ENCODE measurements around the gene SLC11A2.
"Not testable (repeated sequence)": the region's sequence is repeated elsewhere in the genome, so short reads cannot be mapped to it uniquely, and the experiment has no call there.

Gene SLC11A2

DNA sequence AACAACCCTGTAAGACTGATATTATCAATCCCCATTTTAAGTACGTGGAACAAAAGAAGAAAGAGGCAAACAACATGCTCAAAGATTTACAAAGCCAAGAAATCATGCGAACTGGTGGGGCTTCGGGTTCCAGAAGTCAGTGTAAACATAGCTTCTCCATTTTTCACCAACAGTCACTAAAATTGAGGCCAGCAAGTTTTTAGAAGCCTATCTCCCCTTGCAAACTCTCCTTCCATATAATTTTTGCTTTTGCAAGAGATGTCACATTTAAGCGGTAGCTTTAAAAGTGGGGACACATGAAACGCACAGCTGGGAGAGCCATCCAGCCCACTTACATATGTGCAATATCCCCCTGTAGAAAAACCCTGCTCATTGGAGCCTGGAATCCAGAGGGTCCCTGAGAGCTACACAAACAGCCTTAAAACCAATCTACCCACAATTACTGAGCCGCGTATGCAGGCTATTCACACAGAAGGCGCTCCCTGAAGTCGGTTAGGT is 797 bp downstream of the SLC11A2 start:
- DNase-seq: no peak

GRCh38 chr12:51023625-51024382 is 2.4 kb downstream of the SLC11A2 start:
- DNase-seq: no peak

- DNase-seq: no peak
Measured at GRCh38 chr12:51021694-51022093, 4.5 kb downstream of the SLC11A2 start.

DNA sequence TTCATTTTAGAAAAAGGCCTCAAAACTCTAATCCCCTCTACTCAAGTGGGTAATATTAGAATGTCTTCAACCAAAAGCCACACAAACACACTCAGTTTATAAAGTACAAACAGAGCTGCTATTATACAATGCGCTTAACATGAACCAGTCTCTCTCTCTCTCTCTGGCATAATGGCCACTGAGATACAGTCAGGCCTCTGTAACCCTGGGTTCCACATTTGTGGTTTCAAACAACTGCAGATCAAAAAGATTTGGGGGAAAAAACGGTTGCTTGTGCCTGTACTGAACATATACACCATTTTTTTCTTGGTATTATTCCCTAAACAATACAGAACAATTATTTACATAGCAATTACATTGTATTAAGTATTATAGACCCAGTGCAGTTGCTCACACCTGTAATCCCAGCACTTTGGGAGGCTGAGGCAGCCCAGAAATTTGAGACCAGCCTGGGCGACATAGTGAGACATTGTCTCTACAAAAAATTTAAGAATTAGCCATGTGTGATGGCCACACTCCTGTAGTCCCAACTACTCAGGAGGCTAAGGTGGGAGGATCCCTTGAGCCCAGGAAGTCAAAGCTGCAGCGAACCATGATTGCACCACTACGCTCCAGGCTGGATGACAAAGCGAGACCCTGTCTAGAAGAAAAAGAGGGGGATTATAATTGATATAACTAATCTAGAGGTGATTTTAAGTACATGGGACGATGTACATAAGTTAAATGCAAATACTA is 5.6 kb downstream of the SLC11A2 start:
- no peak for DNase-seq

DNA sequence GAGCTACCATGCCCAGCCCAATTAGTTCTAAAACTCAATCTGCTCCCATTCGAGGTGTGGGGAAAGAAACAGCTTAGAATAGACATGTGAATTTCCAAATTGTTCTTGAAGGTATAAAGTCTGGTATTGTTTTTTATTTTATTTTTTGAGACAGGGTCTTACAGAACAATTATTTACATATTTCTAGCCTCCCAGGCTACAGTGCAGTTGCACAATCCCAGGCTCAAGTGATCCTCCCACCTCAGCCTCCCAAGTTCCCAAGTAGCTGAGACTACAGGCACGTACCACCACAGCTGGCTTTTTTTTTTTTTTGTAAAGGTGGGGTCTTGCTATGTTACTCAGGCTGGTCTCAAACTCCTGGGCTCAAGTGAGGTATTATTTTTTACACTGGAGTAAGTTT is 6.3 kb downstream of the SLC11A2 start:
- DNase-seq: no peak

DNA sequence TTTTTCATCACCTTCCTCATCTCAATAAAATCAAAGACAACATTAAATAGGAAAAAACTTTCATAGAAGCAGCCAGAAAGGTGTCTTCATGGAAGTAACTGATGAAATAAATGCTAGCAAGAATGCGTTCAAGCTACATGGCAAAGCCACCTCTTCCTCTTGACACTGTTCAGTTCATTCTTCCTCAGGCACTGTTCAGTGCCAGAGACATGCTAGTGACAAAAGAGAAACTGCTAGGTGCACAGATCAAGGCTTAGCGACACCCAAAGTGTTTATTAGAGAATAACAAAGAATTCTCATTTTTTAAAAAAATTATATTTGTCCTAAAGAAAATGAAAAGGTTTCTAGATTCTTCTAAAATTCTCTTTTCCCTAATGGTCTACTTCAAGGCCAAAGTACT is 7.2 kb downstream of the SLC11A2 start:
- DNase-seq: no peak

DNA sequence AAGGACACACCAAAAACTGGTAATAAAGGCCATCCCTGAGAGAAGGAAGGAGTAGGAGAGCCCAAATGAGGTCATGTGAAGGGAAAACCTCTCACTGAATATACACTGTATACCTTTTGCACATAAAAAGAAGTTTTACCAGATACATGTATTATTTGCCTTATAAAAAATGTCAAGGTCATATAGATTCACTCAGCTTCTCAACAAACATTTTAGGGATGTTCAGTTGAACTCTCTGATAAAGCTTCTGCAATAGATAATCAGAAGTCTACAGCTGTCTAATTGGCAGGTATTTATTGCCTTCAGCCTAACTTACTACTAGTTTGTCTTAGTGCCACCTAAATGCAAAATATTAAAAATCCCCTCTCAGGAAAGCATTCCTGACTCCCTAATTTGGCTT is 8.7 kb downstream of the SLC11A2 start:
- no peak for DNase-seq

DNA sequence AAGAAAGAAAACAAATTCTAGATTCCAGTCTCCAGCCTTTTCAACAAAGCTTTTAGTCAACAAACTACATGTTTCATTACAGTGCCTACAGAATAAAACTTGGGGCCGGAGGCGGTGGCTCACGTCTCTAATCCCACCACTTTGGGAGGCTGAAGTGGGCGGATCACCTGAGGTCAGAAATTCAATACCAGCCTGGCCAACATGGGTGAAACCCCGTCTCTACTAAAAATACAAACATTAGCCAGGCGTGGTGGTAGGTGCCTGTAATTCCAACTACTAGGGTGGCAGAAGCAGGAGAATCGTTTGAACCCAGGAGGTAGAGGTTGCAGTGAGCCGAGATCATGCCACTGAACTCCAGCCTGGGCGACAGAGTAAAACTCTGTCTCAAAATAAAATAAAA is 11.7 kb downstream of the SLC11A2 start:
- not testable (repeated sequence) for DNase-seq

GRCh38 chr12:51013441-51013840 is 12.7 kb downstream of the SLC11A2 start:
- no peak for DNase-seq

DNA sequence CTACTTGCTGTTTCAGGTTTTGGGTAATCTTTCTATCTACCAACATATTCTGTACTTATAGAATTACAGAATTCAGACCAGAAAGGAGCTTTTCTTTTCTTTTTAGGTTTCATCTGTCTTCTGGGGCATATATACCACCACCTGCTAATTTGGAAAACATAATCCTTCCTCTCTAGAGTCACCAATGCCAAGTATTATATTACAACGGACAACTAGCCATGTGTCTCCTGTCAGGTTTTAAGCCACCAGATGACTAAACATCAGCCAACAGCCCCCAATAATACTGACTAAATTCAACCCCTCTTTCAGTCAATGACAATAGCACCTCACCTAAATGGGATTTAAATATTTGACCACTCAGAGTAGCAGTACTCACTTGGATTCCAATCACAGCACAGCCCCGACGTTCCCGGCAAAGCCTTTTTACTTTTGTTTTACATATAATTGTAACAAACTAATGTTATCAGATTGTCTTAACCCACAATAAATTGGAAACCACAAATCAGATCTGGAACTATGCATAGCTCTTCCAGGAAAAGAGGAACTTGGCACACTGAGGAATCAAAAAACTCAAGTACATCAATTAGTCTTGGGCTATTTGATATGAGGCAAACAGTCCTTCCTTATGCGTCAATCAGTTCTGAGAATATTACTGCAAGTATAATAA is 13.5 kb downstream of the SLC11A2 start:
- DNase-seq: no peak

DNA sequence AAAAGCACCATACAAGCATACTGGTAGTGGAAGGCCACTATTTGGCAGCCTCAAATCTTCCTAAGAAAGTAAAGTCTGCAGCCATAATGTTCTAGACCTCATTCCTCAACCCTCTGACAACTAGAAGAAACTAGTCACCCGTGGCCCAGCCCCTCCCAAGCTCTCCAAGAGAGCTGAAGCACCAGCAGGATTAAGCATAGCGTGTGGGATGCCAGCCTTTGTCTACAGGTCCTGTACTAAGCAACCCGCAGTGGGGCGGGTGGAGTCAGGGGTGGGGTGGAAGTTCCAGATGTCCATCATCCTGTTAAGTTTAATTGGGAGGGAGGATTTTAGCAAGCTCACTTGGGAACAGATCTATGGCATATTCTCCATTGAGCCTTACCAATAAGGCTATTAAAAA is 14.2 kb downstream of the SLC11A2 start:
- no peak for DNase-seq

DNA sequence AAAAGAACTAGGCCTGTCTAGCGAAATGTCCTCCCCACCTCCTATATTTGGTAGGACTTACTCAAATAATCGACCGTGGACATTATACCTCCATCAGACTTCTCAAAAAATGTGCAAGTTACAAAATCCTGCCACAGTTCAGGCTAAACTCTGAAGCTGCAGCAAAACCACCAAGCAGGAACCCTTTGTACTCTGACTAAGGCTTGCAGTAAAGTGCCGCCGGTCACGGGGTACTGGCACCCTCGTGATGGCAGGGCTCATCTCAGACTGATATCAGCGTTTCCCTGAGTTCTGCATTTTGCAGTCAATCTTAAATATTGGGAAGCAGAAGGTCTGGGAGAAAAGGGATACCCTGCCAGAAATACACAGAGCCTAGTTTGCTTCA is 17.1 kb downstream of the SLC11A2 start:
- DNase-seq: peak; percentile 56

GRCh38 chr12:51008329-51009055 is 17.7 kb downstream of the SLC11A2 start:
- DNase-seq: no peak

DNA sequence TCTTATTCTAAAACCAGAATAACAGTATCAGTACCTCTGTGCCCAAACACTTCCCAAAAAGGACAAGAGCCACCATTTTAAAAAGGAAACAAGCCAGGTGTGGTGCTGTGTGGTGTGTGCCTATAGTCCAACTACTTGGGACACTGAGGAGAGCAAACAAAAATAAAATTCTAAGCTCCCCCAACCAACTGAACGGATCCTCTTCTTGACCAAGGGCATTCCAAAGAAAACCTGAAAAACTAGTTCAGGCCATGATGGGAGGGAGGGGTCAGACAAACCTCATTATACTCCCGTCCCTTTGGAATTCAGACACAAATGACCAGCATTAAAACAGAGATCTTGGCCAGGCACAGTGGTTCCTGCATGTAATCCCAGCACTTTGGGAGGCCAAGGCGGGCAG is 20.5 kb downstream of the SLC11A2 start:
- DNase-seq: no peak

DNA sequence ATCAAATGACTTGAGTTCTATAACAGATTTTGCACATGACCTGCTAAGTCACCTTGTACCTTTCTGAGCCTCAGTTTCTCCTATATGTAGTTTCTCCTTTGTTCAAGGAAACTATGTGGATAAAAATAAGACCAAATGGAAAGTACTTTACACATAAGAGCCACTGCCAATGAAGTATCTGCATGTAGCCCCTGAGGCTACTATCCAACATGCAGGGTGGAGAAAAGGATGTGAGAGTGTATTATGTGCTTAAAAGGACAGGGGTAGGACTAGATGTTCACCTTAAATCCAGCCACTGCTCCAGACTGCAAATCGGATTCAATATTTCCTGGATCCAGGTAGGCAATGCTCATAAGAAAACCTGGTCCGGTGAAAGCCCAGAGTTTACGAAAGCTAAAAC is 21.2 kb downstream of the SLC11A2 start:
- DNase-seq: no peak

GRCh38 chr12:51004504-51004903 is 21.7 kb downstream of the SLC11A2 start:
- no peak for DNase-seq

DNA sequence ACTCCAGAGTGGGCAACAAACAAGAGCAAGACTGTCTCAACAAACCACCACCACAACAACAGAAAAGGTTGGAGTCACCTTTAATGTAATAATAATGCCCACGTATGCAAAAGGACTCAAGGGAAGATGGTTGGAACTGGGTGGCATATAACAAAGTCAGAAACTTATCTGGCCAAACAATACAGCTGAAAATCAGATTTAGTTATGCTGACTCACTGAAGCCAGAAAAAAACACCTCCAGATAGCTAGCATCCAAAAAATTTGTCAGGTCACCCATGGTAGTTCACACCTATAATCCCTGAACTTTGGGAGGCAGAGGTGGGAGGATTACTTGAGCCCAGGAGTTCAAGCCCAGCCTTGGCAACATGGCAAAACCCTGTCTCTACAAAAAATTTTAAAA is 24.4 kb downstream of the SLC11A2 start:
- DNase-seq: no peak

GRCh38 chr12:51000245-51000644 is 25.9 kb downstream of the SLC11A2 start:
- DNase-seq: no peak

DNA sequence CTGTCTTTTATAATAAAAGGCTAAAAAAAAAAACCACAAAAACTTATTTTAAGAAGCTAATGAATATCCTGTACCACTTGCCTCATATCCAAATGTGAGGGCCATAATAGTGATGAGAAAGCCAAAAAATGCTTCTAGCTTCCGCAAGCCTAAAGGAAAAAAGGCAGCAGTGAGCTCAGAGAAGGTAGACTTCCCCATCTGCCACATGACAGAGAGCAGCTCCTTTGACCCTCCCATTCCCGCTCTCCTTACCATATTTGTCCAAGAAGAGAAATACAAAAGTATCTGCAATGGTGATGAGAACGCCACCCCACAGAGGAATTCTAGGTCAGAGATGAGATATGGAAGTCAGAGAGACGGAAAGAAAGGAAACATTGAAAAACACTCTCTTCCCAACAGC is 27.1 kb downstream of the SLC11A2 start:
- DNase-seq: no peak

GRCh38 chr12:50992819-50993218 is 33.4 kb downstream of the SLC11A2 start:
- DNase-seq: no peak

DNA sequence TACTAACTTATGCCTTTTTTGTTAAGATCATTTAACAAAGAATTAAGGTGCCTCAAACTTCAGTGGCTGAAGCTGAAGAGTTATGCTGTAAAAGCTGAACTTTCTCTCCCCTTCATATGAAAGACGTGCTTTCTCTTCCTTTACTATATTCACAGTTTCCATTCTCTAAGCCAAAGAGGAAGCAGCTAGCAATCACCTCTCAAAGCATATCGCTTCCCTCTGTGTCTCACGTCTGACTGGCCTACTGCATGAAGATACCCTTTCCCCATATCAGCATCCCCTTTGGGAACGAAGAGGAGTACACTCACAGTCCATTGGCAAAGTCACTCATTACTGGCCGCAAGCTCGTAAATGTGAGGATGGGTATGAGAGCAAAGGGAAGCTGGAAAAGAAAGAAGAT is 34.9 kb downstream of the SLC11A2 start:
- DNase-seq: no peak

DNA sequence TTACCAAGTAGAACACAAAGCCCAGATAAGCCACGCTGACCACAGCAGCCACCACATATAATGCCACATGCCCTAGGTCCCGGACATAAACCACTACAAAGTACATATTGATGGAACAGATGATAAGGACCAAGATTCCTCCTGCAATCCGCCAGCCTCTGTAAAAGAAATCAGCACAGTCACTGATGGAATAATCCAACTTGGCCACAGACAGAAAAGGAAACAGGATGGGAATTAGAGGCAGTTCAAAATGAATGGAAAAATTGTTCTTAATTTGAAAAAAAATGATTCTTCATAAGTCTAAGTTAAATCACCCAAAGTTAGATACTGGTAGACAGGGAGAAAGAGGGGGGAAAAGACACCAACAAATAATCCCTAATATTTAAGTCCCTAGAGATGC is 35.4 kb downstream of the SLC11A2 start:
- no peak for DNase-seq

- DNase-seq: no peak
Measured at GRCh38 chr12:50990147-50990727, 35.9 kb downstream of the SLC11A2 start.
